ENCODE data around the gene TBX6.

TBX6 gene

GRCh38 chr16:30086291-30087140 is 5.2 kb downstream of the TBX6 start:
- no peak for DNase-seq (ENCODE audit: low read depth in 2 of 2)

GRCh38 chr16:30085820-30086219 is 5.9 kb downstream of the TBX6 start:
- no peak for DNase-seq (ENCODE audit: low read depth in 2 of 2)

- no peak for DNase-seq (ENCODE audit: low read depth in 2 of 2)
Observed at GRCh38 chr16:30085247-30085646, 6.5 kb downstream of the TBX6 start.

GRCh38 chr16:30084816-30085159 is 6.9 kb downstream of the TBX6 start:
- DNase-seq (ENCODE audit: low read depth in 2 of 2) = no peak

GRCh38 chr16:30084096-30084815 is 7.5 kb downstream of the TBX6 start:
- DNase-seq (ENCODE audit: low read depth in 2 of 2) = no peak

- DNase-seq (ENCODE audit: low read depth in 2 of 2) = no peak
Observed at GRCh38 chr16:30083216-30084055, 8.3 kb downstream of the TBX6 start.

- DNase-seq (ENCODE audit: low read depth in 2 of 2) = no peak
Observed at GRCh38 chr16:30082545-30083090, 9.1 kb downstream of the TBX6 start.

GRCh38 chr16:30079480-30079879 is 12.2 kb downstream of the TBX6 start:
- no peak for DNase-seq (ENCODE audit: low read depth in 2 of 2)

GRCh38 chr16:30078744-30079143 is 13.0 kb downstream of the TBX6 start:
- no peak for DNase-seq (ENCODE audit: low read depth in 2 of 2)

GRCh38 chr16:30077656-30078055 is 14.1 kb downstream of the TBX6 start:
- no peak for DNase-seq (ENCODE audit: low read depth in 2 of 2)

GRCh38 chr16:30076276-30076791 is 15.4 kb downstream of the TBX6 start:
- no peak for DNase-seq (ENCODE audit: low read depth in 2 of 2)

GRCh38 chr16:30075503-30076275 is 16.0 kb downstream of the TBX6 start, which contains the start of gene PPP4C:
Gene PPP4C, plus strand, starts transcription at chr16:30075994. Its CDS starts 384 bp downstream, at chr16:30076378.
- peak; percentile 86 to 87 for DNase-seq (ENCODE audit: low read depth in 2 of 2)

GRCh38 chr16:30070490-30070889 is 21.2 kb downstream of the TBX6 start:
- DNase-seq (ENCODE audit: low read depth in 2 of 2) = no peak

GRCh38 chr16:30069611-30070462 is 21.9 kb downstream of the TBX6 start:
- no peak for DNase-seq (ENCODE audit: low read depth in 2 of 2)

- no peak for DNase-seq (ENCODE audit: low read depth in 2 of 2)
Observed at GRCh38 chr16:30068750-30069610, 22.7 kb downstream of the TBX6 start.

GRCh38 chr16:30068333-30068732 is 23.4 kb downstream of the TBX6 start:
- DNase-seq (ENCODE audit: low read depth in 2 of 2) = no peak

- no peak for DNase-seq (ENCODE audit: low read depth in 2 of 2)
Observed at GRCh38 chr16:30067584-30067916, 24.2 kb downstream of the TBX6 start.

- DNase-seq (ENCODE audit: low read depth in 2 of 2) = no peak
Observed at GRCh38 chr16:30066761-30067583, 24.8 kb downstream of the TBX6 start.
